ENCODE measurements around the gene EFNA1.

Gene EFNA1

GRCh38 chr1:155127105-155127966 lies at the start of gene EFNA1:
TSS of gene EFNA1 (plus strand) at chr1:155127876. CDS start at chr1:155127978, 102 bp downstream.
- TF ChIP-seq GATA2 (IDR thresholded peaks at IDR 0.05; ENCODE audit: low read depth, low read length) = no peak
- no peak for TF ChIP-seq GATA3 (IDR thresholded peaks at IDR 0.05; ENCODE audit: low read depth, low read length)

GRCh38 chr1:155078469-155079209 lies 49.0 kb upstream of the EFNA1 start, which contains the start of gene EFNA3:
TSS of gene EFNA3 (plus strand) at chr1:155078837. CDS start at chr1:155078942, 105 bp downstream.
- TF ChIP-seq GATA3 (IDR thresholded peaks at IDR 0.05; ENCODE audit: low read depth, low read length) = no peak
- TF ChIP-seq GATA2 (IDR thresholded peaks at IDR 0.05; ENCODE audit: low read depth, low read length) = peak; percentile 96

DNA sequence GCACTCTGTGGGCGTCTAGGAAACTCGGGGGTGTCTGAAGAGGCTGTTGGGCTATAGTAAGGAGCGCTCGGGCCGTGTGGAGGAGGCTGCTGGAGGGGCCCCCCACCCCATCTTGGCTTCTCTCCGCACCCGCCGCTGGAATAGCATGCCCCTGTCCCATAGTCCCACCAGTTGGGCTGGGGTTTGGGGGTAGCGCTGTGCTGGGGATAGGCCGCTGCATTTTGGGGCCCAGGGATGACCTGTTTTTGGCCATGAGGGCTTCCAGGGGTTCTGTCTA lies 48.5 kb upstream of the EFNA1 start:
- TF ChIP-seq GATA3 (IDR thresholded peaks at IDR 0.05; ENCODE audit: low read depth, low read length) (no peak), GATA2 (IDR thresholded peaks at IDR 0.05; ENCODE audit: low read depth, low read length) (no peak)

- TF ChIP-seq GATA2 (IDR thresholded peaks at IDR 0.05; ENCODE audit: low read depth, low read length) (no peak), GATA3 (IDR thresholded peaks at IDR 0.05; ENCODE audit: low read depth, low read length) (no peak)
These were observed 48.0 kb upstream of the EFNA1 start for GRCh38 chr1:155079487-155080311.

- TF ChIP-seq GATA3 (IDR thresholded peaks at IDR 0.05; ENCODE audit: low read depth, low read length) (no peak), GATA2 (IDR thresholded peaks at IDR 0.05; ENCODE audit: low read depth, low read length) (no peak)
These were observed 47.1 kb upstream of the EFNA1 start for GRCh38 chr1:155080312-155081228.

GRCh38 chr1:155081472-155082300 lies 46.0 kb upstream of the EFNA1 start:
- TF ChIP-seq GATA3 (IDR thresholded peaks at IDR 0.05; ENCODE audit: low read depth, low read length) = no peak
- no peak for TF ChIP-seq GATA2 (IDR thresholded peaks at IDR 0.05; ENCODE audit: low read depth, low read length)

GRCh38 chr1:155082301-155083051 lies 45.2 kb upstream of the EFNA1 start:
- TF ChIP-seq GATA3 (IDR thresholded peaks at IDR 0.05; ENCODE audit: low read depth, low read length) (no peak), GATA2 (IDR thresholded peaks at IDR 0.05; ENCODE audit: low read depth, low read length) (no peak)

DNA sequence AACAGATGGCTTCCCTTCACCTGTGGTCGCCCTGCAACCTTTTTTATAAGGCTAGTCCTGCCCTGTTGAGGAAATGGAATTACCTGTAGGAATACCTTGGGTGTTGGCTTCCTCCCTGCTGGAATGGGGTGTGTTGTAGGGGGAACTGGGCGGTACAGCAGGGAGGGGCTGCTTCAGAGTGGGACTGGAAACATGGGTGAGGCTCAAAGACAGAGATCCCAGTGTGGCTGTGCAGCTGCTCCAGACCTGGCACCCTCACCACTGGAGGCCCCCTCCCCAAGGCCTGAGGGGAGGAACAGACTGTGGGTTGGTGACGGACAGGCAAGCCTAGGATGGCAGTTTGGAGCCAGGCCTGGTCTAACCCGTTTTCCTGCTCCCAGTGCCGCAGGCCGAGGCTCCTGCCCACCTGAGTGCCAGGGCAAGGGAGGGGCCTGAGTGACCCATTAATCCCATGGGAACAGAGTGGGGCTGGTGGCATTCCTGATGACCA lies 44.6 kb upstream of the EFNA1 start:
- TF ChIP-seq GATA2 (IDR thresholded peaks at IDR 0.05; ENCODE audit: low read depth, low read length) (no peak), GATA3 (IDR thresholded peaks at IDR 0.05; ENCODE audit: low read depth, low read length) (no peak)

DNA sequence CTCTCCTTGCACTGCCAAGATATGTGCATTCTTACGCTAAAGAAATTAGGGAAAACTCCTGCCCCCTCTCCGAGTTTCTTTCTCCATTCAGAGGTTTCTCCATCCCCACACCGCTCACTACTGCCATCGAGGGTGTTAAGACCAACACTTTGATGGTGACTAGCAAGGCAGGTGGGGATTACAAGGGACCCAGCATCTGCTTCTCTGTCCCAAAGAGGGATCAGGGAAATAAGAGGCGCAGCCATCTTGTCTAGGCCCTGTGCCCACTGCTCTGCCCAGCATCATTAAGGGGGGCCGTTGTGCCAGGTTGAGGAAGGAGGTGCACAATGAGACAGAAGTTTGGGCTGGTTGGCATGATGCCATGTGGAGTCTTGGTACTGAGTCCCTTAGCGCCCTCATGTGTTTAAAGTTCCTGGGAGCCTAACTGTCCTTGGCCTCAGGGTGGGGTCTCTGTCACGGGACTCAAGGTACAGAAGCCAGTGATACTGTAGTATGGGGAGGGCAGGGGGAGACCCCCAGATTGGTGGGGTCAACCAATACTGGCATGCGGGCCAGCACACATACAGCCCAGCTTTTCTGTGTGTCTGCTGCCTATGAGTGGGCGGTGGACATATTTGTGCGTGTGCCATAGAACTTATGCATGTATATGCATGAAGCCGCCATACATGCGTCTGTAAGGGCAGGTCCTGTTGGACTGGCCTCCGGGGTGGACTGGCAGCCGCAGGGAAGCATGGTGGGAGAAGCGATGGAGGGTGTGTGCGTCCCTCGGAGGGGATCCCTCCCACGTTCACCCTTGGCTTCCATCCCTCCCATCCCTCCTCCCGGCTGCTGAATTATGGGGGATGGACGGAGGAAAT lies 43.6 kb upstream of the EFNA1 start:
- no peak for TF ChIP-seq GATA2 (IDR thresholded peaks at IDR 0.05; ENCODE audit: low read depth, low read length)
- TF ChIP-seq GATA3 (IDR thresholded peaks at IDR 0.05; ENCODE audit: low read depth, low read length) = no peak

DNA sequence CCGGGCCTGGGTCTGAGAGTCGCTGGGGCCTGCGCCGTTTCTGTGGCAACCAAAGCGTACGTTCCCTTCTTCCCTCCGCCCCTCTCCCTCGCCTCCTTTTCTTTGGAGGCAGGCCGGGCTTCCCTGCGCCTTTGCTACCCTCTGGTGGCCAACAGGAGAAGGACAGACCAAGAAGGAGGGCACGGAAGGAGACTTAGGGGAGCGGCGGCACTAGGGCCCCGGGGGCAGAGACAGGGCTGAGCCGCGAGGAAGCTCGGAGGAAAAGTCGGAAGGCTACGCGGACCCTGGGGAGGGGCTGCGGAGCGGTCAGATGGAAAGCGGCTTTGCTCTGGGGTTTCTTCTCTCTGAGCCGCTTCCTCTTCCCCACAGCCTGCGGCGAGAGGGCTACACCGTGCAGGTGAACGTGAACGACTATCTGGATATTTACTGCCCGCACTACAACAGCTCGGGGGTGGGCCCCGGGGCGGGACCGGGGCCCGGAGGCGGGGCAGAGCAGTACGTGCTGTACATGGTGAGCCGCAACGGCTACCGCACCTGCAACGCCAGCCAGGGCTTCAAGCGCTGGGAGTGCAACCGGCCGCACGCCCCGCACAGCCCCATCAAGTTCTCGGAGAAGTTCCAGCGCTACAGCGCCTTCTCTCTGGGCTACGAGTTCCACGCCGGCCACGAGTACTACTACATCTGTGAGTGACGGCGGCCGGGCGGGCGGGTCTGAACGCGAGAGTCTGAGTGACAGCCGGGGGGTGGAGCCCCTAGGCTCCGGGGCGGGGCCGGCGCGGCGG lies 42.8 kb upstream of the EFNA1 start:
- TF ChIP-seq GATA3 (IDR thresholded peaks at IDR 0.05; ENCODE audit: low read depth, low read length) (no peak), GATA2 (IDR thresholded peaks at IDR 0.05; ENCODE audit: low read depth, low read length) (no peak; the same call in 1 of the 2 replicates)

Data from SH-SY5Y (cell line).